ENCODE data around the gene HSD17B10. TPM values are rescaled to one million over a fixed set of nuclear protein-coding genes. Genes with fewer than 3 reads are reported as not detected.

The HSD17B10 gene
- polyA plus RNA-seq, 1 donor (not counting 4 experiments of a cell fraction or from before 2014, with no cell fraction given) = 140 TPM

GRCh38 chrX:53438832-53439230 is 4.7 kb upstream of the HSD17B10 start:
- H3K79me2 ChIP-seq (ENCODE audit: control insufficient read depth, insufficient read depth, low read length) = peaks cover 3% of the 10 kb centered on the region
- H3K27me3 ChIP-seq (ENCODE audit: control insufficient read depth, extremely low read depth, insufficient read depth, low read length) = no peaks in the 10 kb centered on the region
- no peak overlapping the region for H3K4me2 ChIP-seq (ENCODE audit: control insufficient read depth, extremely low read depth, insufficient read depth, low read depth, low read length)
- dilution Hi-C loops (cut with MboI; ENCODE audit: extremely low pct_ligation_motif_present, low sequenced_read_pairs) = no loop called here
- no peak overlapping the region for H3K27ac ChIP-seq (ENCODE audit: control insufficient read depth, insufficient read depth, low read length)
- H3K9me3 ChIP-seq (ENCODE audit: control insufficient read depth, low read depth, low read length) = no peaks in the 10 kb centered on the region
- no peak for FAIRE-seq
- no peak overlapping the region for H3K4me3 ChIP-seq (ENCODE audit: control insufficient read depth in 2 of 3, extremely low read depth in 1 of 3, insufficient read depth in 2 of 3, low read depth in 1 of 3, low read length in 3 of 3)
- TF ChIP-seq CTCF (optimal IDR thresholded peaks at IDR 0.05 in 1 of 3, IDR thresholded peaks at IDR 0.05 in 1 of 3, conservative IDR thresholded peaks at IDR 0.05 in 1 of 3; ENCODE audit: extremely low read depth in 1 of 3, insufficient read depth in 2 of 3, low read length in 3 of 3) (no peak), EZH2 (IDR thresholded peaks at IDR 0.05; ENCODE audit: low read length) (no peak)
- no peak for DNase-seq (ENCODE audit: low read depth, low spot score)
- no peaks in the 10 kb centered on the region for H4K20me1 ChIP-seq (ENCODE audit: control insufficient read depth, extremely low read depth, insufficient read depth, low read length)
- H3K9ac ChIP-seq (ENCODE audit: control insufficient read depth, extremely low read depth, insufficient read depth, low read length) = no peak overlapping the region
- H3K9me1 ChIP-seq (ENCODE audit: control insufficient read depth, extremely low read depth, insufficient read depth, low read length) = no peaks in the 10 kb centered on the region
- H3K36me3 ChIP-seq (ENCODE audit: control insufficient read depth in 2 of 2, extremely low read depth in 1 of 2, insufficient read depth in 2 of 2, low read length in 2 of 2) = no peaks in the 10 kb centered on the region
- H3K4me1 ChIP-seq (ENCODE audit: control insufficient read depth, extremely low read depth, insufficient read depth, low read length) = peaks cover 11% of the 10 kb centered on the region
- H2AFZ ChIP-seq (ENCODE audit: control insufficient read depth, low read length) = no peak overlapping the region

- no peak for TF ChIP-seq EZH2 (IDR thresholded peaks at IDR 0.05; ENCODE audit: low read length)
- no peak for TF ChIP-seq CTCF (optimal IDR thresholded peaks at IDR 0.05 in 1 of 3, IDR thresholded peaks at IDR 0.05 in 1 of 3, conservative IDR thresholded peaks at IDR 0.05 in 1 of 3; ENCODE audit: extremely low read depth in 1 of 3, insufficient read depth in 2 of 3, low read length in 3 of 3)
- no peak overlapping the region for H3K4me3 ChIP-seq (ENCODE audit: control insufficient read depth in 2 of 3, extremely low read depth in 1 of 3, insufficient read depth in 2 of 3, low read depth in 1 of 3, low read length in 3 of 3)
- peaks cover 8% of the 10 kb centered on the region for H3K79me2 ChIP-seq (ENCODE audit: control insufficient read depth, insufficient read depth, low read length)
- H3K36me3 ChIP-seq (ENCODE audit: control insufficient read depth in 2 of 2, extremely low read depth in 1 of 2, insufficient read depth in 2 of 2, low read length in 2 of 2) = no peaks in the 10 kb centered on the region
- H3K9me1 ChIP-seq (ENCODE audit: control insufficient read depth, extremely low read depth, insufficient read depth, low read length) = no peaks in the 10 kb centered on the region
- H3K9me3 ChIP-seq (ENCODE audit: control insufficient read depth, low read depth, low read length) = no peaks in the 10 kb centered on the region
- H3K27me3 ChIP-seq (ENCODE audit: control insufficient read depth, extremely low read depth, insufficient read depth, low read length) = no peaks in the 10 kb centered on the region
- H3K9ac ChIP-seq (ENCODE audit: control insufficient read depth, extremely low read depth, insufficient read depth, low read length) = no peak overlapping the region
- H4K20me1 ChIP-seq (ENCODE audit: control insufficient read depth, extremely low read depth, insufficient read depth, low read length) = no peaks in the 10 kb centered on the region
- DNase-seq (ENCODE audit: low read depth, low spot score) = no peak
- FAIRE-seq = no peak
- no peak overlapping the region for H3K27ac ChIP-seq (ENCODE audit: control insufficient read depth, insufficient read depth, low read length)
- H3K4me2 ChIP-seq (ENCODE audit: control insufficient read depth, extremely low read depth, insufficient read depth, low read depth, low read length) = no peak overlapping the region
- dilution Hi-C loops (cut with MboI; ENCODE audit: extremely low pct_ligation_motif_present, low sequenced_read_pairs) = no loop called here
- no peak overlapping the region for H2AFZ ChIP-seq (ENCODE audit: control insufficient read depth, low read length)
- H3K4me1 ChIP-seq (ENCODE audit: control insufficient read depth, extremely low read depth, insufficient read depth, low read length) = peaks cover 13% of the 10 kb centered on the region
Observed at GRCh38 chrX:53438174-53438831, 4.1 kb upstream of the HSD17B10 start.
